ENCODE data around the gene S100A8.
"Not testable (repeated sequence)": the region's sequence is repeated elsewhere in the genome, so short reads cannot be mapped to it uniquely, and the experiment has no call there.

S100A8 gene

DNA sequence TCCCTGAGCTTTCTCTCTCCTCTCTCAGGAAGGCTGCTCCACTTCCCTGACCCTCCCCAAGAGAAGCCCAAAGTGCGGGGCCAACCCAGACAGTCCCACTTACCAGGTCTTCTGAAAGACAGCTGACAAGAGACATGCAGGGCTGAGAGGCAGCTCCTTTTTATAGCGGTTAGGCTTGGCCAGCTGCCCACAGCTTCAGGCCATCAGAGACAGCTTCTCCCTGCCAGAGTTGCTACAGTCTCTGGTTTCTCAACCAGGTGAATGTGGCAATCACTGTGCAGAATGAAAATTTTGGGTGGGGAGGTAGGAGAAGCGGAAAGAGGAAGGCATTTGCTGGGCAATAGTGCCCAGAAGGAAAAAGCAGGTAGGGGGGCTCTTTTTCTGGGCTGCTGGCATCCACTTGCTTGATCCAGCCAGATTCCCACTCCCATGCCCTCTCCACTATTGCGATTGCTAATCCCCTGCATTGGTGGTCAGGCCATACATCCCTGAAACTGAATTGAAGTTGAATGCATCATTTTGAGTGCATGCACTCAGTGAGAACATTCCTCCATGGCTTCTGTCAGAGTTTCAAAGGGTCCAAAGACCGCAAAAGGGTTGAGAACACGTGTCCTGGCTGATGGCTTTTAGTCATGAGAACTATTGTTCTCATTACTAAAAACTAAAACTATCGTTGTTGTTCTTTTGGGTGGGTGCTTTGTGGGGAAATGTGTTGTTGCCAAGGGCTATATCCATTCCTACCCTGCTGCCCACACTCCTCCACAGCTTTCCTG lies at the start of gene S100A8:
Gene S100A8, minus strand, starts transcription at position 136 of the 773 bp plus-strand sequence. CDS start 538 bp downstream, outside the sequence.
- DNase-seq: peak in 2 of 14 donors; percentile 22 to 42

- DNase-seq: no peak
Measured at GRCh38 chr1:153439273-153439672, 48.4 kb upstream of the S100A8 start.

- DNase-seq: no peak
Measured at GRCh38 chr1:153438599-153438998, 47.7 kb upstream of the S100A8 start.

DNA sequence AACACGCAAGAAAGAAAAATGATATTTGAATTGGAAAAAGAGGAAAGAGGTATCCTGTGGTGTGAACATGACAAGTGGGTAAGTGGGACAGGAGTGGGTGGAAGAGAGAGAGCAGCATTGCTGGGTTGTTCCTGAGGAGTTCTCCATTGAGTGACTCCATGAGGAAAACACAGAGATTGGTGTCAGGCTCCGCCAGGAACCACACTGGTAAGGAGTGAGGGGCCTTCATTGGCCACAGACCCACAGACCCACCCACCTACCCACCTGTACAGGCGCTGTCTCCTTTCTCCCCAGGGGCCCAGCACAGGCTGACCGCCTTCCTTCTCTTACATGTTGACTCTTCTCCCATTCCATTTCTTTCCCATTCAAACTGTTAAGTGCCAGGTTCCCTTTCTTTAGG lies 46.4 kb upstream of the S100A8 start:
- no peak for DNase-seq

- DNase-seq: no peak
Measured at GRCh38 chr1:153434746-153435455, 44.0 kb upstream of the S100A8 start.

GRCh38 chr1:153432874-153433681 lies 42.2 kb upstream of the S100A8 start:
- no peak for DNase-seq

DNA sequence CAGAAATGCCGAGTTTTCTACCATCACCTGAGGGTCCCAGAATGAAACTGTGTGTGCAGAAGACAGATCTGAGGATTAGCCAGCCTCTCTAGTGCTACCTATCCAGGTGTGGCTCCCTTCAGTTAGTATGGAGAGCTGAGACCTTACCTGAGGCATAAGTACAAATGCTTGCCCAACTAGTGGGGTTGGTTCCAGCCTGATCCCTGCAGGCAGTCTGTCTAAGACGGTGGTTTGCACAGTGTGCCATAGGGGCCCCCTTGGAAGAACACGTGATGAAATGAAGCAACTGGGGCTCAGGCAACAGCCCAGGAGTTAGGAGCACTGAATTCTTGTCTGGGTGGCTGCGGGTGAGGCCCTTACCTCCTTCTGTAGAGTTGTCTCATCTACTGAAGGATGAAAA lies 41.1 kb upstream of the S100A8 start:
- DNase-seq: no peak

GRCh38 chr1:153431427-153431826 lies 40.6 kb upstream of the S100A8 start:
- no peak for DNase-seq

- DNase-seq: no peak
Measured at GRCh38 chr1:153431002-153431401, 40.1 kb upstream of the S100A8 start.

- no peak for DNase-seq
Measured at GRCh38 chr1:153430561-153430960, 39.7 kb upstream of the S100A8 start.

DNA sequence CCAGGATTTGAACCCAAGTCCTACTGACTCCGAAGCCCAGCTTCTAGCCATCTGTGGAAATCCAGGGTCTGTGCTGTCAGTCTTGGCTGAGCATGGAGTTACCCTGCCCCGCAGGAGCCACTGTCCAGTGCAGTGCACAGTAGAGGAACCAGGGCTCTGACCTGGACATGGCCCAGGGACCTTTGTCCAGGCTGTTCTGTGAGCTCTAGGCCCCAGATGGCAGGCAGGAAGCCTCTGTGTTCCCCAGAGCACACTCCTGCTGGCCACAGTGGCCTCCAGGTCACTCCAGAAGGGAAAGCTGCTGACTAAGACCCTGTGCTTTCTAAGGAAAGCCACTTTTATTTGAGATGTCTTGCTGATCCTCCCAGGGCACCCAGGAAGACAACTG lies 39.3 kb upstream of the S100A8 start:
- no peak for DNase-seq

- DNase-seq: no peak
Measured at GRCh38 chr1:153429266-153430165, 38.6 kb upstream of the S100A8 start.

DNA sequence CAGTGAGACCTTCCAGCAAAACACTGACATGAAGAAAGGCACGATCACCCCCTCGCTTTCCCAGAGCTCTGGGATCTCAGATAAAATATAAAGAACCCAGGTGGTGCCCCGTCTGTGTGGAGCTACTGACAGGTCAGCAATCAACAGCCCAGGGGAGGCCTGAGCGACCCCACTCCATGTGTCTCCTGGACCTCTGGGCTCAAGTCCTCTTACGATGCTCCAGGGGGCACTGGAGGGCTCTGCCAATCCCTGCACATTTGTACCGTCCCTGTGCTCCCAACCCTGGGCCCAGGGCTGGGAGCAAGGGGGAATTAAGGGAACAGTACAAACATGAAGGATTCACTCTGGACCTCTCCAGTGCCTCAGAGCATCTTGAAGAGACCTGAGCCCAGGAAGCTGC lies 37.9 kb upstream of the S100A8 start:
- no peak for DNase-seq

- no peak for DNase-seq
Measured at GRCh38 chr1:153428073-153428638, 37.3 kb upstream of the S100A8 start.

DNA sequence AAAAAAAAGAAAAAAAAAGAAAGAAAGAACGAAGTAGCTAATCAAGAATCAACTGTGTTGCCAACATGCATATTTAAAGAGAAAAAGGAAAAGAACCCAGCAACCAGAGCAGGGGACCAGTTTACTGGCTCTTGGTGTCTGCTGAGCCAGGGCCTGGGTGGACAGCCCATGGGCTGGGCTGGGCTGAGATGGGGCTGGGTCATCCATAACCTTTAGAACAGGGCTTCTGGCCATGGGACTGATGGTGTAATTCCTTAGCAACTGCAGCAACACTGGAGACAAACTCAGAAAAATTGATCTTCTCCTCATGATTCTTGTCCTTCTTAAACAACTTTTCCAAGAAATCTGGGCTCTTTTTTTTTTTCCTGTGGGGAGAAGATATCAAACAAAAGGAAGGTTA lies 35.9 kb upstream of the S100A8 start:
- no peak for DNase-seq

DNA sequence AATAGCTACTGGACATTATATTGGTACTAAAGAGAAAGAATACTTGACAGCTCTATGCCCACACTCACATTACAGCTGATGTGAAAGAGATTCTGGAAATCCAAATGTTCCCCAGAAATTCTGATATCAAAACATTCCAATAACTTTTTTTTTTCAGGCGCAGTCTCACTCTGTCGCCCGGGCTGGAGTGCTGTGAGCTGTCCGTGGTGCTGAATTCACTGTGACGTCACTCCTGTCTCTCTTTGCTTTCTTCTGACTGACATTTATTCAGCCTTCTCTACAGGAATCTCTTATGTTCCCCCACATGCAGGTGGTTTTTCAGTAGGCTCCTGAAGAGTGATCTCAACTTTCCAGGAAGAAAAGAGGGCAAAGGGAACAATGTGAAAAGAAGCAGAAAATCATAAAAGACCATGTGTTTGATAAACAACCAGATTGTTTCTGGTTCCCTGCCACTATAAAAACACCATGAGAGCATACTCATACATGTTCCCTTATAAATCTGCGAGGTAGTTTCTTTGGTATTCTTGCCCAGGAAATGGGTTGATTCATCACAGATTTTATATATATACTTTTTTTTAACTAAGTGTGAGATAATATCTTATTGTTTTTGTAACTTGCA lies 31.7 kb upstream of the S100A8 start:
- DNase-seq: peak in 6 of 14 donors; percentile 1 to 50 (median 10)

- DNase-seq: no peak
Measured at GRCh38 chr1:153420306-153420705, 29.4 kb upstream of the S100A8 start.

DNA sequence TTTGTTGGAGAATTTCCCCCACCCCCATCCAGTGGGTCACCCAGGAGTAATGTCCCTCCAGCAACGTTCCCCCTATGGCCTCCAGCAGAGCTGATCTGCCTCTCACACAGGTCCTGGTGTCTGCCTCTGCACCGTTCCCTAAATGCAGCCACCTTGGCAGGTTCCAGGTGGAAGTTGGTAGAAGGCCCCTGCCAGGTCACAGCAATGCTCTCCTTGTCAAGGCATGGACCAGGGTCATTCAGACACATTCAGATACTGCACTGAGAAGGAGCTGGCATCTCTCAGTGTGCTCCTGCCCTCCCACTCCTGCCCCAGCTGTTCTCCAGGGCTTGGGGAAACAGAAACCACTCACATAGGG lies 28.5 kb upstream of the S100A8 start:
- DNase-seq: not testable (repeated sequence)

- DNase-seq: not testable (repeated sequence)
Measured at GRCh38 chr1:153418758-153419435, 28.0 kb upstream of the S100A8 start.

DNA sequence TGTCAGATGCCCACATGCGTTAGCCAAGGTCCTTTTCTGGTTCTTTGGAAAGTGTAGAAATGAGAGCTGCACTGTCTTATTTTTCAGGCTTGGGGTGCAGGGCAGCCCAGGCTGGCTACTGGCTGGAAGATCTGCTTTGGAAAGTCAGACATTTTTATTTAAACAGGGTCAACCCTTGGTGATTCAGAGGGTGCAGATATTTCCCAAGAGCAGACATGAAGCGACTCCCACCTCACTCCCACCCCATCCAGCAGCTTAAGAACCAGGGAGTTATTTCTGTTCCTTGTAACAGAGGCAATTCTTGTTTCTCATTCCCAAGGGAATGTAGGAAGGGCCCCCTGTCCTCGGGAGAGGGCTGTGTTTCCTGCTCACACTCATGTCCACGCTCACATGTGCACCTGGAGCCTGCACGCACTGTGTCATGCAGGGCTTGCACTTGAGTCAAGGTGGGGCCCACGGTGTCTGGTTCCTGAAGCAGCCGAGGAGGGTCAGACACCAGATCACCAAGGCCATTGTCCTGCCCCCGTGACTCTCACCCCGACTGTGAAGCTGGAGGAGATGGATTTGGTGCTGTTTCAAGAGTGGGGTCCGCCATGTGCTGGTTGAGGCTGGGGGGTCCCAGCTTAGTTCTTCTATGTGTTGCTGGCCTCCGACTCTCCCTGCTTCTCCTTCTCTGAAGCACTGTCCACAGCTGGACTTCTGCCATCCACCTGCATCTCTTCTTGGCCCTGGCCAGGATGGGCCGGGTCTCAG lies 26.4 kb upstream of the S100A8 start:
- no peak for DNase-seq
